Measurements from ENCODE around the gene SH3RF3.
"Not testable (repeated sequence)": the region's sequence is repeated elsewhere in the genome, so short reads cannot be mapped to it uniquely, and the experiment has no call there.

The SH3RF3 gene

DNA sequence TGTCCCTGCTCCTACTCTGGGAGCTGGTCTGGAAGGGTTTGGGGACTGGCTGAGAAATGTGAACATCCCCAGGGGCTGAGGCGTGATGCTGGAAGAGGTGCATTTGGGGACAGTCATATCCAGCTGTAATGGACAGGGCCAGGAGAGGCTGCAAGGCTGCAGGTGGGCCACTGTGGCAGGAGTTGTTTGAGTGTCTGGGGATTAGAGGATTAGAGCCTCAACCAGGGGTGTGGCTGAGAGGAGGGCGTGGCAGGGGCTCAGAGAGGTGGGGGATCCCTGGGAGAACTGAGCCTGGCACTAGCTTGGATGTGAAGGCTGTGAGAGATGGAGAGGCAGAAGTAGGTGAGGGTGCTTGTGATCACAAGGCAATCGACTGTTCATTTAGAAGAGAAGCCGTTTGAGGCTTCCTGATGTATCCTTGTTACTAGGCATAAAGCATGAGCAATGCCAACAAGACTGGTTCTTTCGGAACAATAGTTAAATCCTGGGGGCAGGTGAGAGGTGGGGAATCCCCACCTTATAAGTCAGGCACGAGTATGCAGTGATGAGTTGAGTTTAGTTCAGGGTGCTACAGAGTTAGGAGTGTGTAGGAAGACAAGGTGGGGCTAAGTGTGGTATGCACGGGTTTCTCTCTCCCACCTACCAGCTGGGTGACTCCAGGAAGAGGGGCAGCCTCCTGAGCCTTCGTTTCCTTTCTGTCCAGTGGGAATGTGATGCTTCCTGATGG is 31.9 kb downstream of the SH3RF3 start:
- DNase-seq, result no peak

DNA sequence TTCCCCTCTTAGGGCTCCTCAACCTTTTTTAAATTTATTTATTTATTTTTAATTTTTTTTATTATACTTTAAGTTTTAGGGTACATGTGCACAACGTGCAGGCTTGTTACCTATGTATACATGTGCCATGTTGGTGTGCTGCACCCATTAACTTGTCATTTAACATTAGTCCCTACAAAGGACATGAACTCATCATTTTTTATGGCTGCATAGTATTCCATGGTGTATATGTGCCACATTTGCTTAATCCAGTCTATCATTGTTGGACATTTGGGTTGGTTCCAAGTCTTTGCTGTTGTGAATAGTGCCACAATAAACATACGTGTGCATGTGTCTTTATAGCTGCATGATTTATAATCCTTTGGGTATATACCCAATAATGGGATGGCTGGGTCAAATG is 33.4 kb downstream of the SH3RF3 start:
- not testable (repeated sequence) for DNase-seq

DNA sequence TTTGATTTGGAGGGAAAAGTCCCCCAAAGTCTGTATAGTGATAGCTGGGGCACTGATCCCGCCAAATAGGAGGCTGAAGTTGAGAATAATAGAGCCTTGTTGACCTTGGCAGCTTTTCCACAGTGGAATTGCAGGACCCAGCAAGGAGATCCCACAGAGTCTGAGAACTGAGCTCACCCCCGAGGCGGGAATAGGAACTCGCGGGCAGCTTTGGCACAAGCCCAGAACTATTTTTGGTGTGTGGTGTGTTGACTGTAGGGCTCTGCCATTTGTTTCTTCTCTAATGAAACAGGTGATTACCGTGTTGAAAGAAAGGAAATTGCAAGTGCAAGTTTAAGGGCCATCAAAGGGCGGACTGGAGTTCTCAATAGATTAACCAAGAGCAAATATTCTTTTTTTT is 34.0 kb downstream of the SH3RF3 start:
- DNase-seq, result no peak

DNA sequence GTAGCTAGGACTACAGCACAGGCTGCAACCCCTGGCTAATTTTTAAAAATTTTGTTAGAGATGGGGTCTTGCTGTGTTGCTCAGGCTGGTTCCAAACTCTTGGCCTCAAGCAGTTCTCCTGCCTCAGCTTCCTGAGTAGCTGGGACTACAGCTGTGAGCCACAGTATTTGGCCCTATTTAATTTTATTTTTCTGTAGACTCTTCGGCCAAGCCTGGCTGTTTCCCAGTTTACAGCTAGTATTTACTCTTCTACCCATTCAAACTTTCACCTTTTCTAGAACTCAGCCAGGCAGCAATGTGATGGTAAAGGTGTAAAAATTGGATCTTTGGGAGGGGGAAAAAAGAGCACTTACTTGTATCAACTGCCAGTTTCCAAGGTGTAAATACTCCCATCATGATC is 35.3 kb downstream of the SH3RF3 start:
- DNase-seq, result no peak

DNA sequence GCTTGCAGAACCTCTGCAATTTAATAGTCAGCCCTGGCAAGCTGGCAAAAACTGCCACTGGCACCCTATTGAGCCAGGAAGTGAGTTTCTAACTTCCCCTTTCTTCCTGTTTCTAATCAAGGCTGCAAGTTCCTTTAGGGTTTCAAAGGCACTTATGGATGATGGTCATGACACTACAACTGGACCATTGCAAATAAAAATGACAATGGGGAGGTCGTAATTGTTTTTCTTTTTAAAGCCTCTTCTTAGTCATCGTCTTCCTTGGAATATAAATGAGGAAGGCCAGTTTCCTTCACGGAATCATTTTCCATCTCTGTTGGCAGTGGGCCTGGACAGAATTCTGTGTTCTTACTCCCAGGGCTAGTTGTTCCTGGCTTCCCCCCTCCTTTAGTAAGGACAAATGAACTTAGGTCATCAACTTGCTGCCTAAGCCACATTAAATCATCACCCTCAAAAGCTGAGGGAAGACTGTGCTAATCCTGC is 35.8 kb downstream of the SH3RF3 start:
- no peak for DNase-seq

DNA sequence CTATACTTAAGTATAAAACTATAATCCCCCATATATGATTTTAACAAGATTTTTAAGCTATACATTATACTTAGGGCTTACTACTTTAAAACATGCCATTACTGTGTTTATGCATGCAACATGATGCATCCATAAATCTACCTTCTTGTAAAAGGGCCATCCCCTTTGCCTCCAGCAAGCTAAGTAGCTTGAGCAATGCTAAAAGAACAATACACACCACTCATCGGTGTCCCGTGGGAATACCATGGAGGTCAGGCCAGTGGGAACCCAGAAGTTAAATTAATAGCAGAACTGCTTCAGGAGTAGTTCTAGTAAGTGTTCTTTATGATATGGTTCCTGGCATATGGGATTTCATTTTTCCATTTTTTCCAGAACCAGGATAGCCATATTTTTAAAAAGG is 37.8 kb downstream of the SH3RF3 start:
- DNase-seq, result no peak

DNA sequence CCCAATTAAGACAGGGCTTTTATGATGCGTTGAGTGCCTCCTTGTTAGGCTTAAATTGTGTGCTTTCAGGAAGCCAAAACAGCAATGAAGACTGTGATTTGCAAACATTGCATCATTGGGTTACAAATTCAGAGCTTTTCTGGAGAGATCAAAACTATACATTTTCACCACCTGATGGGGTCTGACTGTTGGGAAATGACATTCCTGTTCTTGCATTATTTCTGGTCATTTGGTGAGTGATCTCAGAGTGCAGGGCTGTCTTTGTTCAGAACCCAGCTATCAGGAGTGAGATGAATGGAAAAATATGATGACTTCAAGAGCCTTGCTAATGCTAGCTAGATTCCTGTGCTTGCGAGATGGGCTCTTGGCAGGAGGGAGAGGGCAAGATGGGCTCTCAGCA is 39.1 kb downstream of the SH3RF3 start:
- DNase-seq, result no peak

DNA sequence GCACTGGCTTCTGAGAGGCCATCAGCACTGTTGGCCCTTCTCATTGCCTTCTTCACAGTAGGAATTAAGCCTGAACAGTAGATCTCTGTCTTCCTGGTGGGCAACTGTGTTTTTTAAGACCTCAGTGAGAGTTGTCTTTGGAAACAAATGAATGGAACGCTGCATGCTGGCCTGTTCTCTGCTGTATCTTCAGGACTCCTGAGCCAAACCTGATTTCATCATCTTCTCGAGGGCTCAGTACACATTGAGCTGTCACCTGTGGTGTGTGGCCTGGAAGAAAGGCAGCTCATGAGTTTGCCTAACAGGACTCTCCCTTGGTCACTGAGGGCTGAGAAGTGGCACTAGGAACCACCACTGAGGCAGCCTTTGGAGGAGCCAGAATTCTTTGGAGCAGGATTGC is 39.7 kb downstream of the SH3RF3 start:
- no peak for DNase-seq

DNA sequence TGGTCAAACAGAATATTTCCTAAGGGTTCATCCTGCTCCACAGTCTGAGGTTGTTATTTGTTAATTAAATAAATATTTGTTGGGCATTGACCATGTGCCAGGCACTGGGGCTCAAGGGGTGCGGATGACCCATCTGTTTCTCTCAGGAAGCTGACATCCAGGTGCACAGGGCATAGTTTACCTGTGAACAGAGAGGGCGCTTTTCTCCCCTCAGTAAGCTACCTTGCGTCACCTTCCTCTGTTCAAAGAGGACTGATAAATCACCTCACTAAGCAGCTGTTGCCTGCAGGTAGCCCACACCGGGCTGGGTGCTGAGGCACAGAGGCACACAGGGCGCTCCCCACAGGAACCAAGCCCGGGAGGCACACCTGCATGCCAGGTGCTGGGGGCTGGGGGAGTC is 41.6 kb downstream of the SH3RF3 start:
- DNase-seq, result no peak

DNA sequence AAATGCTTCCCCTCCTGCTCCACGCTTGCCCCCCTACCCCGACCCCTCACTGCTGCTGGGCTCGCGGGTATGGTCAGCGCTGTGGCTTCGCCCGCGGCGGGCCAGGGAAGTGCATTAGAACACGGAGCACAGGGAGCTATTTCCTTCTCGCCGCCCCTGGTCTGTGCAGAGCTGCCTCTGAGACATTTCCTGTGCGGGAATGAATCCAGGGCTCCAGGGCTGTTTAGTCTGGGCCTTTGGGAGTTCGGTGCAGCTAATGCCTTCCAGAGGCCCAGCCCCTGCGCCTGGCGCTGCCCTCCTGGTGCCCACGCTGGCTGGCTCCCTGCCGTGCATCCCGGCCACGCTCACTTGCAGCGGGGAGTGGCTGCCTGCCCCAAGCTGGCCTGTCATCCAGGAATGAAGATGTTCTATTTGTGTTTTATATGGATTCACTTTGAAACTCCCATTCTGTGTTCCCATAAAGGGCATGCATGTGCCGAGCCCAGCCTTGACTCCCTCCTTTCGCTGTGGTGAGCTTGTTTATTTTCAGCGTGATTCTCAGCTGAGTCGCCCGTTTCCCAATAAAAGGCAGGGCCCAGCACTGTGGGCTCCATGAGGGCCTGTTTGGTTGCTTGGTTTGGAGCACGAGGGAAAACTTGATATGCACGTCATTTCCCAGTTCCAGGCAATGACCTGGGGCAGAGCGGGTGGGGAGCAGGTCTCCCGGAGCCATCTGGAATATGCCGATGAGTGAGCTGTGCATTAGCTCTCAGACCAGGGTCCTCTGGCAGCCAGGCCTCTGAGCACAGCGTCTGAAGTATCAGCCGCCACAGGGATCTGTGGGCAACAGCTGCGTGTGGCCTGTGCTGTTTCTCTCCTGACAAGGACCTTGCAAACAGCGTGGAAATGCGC is 42.7 kb downstream of the SH3RF3 start:
- DNase-seq, result no peak

DNA sequence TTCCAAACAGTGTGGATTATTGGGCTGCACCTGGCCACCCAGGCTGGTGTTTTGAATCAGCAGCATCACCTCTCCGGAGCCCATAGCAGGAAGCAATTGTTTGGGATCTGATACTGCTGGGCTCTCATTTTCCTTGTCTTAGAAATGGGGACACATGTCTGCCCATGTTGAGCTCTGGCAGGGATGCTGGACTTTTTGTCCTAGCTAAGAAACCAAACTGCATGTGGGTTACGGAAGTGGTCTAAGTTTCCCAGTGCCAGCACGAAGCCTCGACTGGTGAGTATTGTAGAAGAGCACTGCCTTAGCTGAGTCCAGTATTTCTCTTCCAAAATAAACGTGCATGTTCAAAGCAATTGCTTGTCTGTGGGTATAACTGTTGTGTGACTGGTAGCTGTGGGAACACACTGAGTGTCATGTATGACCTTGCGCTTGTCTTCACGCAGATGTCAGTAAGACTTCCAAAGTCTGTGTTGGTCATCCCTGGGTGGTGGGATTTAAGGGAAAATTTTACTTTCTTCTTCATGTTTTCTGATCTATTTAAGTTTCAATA is 43.6 kb downstream of the SH3RF3 start:
- no peak for DNase-seq

DNA sequence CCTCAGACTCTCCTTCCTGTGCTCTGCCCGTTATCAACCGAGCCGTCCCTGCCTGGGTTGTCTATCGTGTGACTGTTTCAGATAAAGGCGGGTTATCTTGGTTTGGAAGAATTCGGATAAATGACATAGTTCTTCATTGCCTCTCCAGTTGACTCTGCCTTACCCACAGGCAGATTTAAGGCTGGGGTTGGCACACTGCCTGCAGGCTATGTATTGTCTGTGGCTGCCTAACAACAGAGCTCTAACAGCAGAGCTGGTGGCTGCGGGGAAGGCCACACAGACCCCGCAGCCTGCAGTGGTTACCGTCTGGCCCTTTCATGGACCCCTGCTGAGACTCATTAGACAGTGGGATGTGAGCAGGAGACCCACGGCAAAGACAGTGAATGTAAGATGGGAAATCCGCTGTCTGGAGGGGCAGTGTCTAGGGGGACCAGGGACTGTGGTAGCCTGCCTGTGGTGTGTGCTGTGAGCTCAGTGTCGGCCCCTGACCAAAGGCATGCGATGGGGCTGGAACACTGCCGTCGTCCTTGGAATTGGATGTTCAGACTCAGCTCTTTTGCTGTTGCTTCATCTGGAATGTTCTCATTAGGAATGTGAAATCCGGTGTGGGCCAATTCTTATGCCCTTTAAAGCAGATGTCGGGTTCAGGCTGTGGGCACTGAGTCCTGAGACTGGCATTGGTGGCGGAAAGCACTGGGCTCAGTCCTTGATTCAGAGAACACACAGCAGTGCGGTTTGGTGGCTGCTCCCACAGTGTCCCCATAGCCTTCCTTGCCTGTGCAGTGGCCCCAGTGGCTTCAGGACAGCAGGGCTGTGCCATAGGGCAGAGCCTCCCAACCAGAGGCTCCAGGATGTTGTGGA is 44.5 kb downstream of the SH3RF3 start:
- DNase-seq, result no peak

DNA sequence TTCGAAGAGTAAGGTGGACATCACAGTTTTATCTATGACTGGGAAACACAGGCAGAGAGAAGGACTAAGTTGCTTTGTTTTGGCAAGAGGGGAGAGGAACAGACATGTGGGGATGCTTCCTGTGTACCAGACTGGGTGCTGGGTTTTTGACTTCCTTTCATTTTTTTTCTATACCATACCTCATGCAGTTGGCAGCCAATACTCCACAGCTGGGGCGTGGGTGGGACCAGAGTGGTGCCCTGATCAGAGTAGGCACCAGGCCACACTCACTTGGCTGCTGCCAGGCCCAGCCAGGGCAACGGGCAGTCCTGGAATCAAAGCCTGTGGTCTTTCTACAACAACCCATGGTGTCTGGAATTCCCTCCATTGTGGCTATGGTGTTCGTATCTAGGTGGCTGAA is 45.2 kb downstream of the SH3RF3 start:
- DNase-seq, result no peak

DNA sequence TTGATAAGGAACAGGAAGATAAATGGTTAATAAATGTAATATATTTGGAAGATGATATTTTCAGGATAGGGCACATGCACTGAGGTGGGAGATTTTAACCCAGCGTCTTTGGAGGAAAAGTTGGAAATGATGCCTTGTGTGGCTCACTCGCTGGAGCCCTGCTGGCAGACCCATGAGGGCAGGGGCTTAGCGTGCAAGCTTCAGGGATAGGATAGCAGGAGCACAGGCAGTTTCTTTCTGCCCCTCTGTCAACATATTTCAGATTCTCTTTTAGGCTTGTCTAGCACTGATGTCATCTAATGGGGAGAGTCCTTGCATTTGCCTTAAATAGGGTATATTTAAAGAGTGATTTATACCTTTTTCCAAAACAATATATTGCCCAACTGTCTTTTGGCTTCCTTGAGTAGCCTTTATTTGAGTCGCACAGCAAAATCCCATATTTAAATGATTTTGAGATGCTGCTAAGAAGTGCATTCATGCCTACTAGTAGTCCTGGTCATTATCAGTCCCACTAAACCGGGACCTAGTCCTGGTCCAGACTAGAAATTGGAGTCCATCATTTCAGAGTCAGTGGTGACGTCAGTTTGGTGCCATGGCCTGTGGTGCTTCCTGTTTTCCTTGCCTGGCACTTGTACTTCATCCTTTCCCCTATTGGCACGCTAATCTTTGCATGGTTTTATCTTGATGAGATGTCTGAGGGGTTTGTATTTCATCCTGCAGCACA is 45.8 kb downstream of the SH3RF3 start:
- no peak for DNase-seq

DNA sequence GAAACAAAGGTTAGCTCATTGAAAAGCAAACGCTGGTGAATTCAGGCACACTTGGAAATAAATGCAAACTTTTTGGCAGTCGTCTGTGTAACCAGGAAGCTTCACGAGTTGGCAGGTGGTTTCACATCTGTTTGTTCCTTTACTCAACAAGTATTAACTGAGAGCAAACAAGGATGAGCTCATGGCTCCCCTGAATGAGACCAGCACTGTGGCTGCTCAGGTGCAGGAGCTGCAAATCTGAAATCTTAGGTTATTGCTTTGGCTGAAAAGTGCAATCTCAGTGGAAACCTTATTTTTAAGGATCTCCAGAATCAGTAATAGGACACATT is 46.3 kb downstream of the SH3RF3 start:
- DNase-seq, result no peak

DNA sequence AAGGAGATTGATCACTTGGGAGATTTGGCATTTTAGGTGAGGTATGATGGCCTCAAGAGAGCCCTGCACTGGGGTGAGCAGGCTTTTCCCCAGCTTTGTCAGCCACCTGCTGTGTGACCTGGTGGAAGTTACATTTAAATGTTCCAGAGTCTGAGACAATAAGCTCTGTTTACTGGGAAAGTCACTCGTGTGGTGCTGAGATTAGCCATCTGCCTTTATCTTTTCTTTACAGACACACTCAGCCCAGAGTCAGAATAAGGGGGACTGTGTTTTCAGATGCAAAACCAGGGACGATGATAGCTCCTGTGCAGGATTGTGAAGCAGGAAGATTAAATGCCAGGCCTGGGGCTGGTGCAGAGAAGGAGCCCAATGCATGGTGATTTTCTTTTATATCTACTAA is 47.9 kb downstream of the SH3RF3 start:
- DNase-seq, result no peak

DNA sequence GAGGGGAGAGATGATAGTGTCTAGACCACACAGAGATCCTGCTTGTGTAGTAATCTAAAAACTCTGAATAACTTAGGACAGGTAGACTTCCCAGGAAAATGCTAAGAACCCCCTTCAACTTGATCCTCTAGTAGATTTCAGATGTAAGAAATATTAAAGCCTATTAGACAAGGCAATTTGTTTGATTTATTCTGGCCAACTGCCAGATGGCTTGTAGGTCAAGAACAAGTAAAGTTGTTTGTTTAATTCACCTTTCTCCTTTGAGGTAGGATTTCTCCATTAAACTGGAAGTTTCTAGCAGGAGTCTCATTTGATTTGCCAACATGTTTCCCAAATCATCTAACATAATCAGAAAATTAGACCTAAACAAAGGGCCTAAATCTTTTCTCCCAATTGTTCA is 48.6 kb downstream of the SH3RF3 start:
- DNase-seq, result no peak

DNA sequence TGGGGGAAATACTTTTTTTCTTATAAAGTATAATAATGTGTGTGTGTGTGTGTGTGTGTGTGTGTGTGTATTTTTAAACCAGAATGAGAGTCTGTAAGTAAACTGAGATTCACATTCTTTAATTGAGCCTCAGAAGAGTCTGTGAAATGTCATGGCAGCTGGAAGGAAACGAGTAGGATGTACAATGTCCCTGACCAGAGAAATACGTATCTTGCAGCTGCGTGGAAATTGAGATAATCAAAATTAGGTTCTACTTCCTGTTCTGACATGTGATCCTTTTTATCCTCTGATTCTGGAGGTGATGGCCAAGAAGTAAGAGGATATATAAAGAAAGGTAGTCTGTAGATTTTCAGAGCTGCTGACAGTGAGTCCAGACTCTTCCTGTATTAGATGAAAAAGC is 50.0 kb downstream of the SH3RF3 start:
- no peak for DNase-seq

DNA sequence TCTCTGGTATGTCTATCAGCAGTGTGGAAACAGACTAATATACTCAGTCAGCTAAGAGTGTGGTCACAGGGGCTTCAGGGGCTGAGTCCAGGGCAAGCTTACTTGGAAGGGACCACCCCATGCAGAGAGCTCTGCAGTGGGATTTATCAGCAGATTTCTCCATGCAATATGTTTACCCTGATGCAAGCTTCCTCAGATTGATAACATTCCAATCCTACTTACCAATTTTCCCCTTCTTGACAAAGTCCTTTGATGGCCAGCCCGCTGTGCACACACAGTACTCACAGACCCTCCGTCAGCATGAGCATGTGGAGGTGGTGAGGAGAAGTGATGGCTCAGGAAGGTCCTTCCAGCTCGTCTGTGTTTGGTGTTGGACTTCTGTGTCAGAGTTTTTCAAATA is 51.8 kb downstream of the SH3RF3 start:
- no peak for DNase-seq

DNA sequence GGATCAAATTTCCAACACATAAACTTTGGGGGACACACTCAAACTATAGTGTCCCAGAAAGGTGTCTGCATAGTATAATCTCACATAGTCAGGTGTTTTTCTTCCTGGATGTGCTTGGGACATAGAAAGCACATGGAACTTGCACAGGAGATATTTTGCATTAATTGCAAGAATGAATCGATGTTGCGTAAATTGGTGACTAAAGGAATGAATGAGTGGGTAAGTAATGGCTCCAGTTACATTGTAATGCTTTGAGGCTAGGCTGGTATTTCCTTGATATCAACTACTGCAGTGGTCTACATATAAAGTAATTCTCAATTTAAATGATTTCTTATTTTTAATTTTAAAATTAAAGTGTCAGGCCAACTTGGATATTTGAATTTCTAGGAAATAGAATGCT is 53.4 kb downstream of the SH3RF3 start:
- no peak for DNase-seq

DNA sequence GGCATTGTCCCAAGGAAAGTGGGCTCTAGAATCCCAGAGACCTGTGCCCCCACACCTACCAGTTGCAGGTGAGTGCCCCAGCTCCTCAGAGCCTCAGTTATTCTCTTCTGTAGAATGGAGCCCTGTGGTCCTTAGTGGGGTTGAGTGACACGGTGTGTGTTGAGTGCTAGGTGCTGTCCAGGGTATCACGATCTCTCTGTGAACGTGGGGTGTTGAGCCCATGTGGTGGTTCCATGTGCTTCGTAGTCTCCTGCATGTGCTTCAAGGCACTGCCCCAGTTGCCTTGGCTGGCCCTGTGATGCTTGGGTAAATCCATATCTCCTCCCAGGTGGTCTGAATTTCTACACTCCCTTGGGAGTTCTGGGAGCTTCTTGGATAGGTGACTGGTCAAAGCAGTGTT is 54.9 kb downstream of the SH3RF3 start:
- no peak for DNase-seq

DNA sequence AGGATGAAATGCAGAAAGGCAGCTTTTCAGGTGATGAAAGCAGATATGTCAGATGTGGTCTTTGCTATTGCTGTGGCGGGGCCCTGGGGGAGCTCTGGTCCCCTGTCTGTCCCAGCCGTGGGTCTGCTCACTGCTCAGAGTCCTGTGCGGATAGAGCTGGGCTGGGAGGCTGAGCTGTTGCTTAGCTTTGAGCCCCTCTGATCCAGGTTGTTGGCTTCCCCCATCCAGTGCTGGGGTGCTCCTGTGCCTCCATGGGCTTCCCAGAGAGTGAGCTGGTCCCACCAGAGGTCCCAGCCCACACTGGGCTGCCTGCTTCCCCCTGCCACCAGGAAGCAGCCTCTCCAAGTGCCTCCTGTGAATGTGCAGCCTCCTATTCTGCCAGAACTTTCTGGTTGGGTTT is 55.4 kb downstream of the SH3RF3 start:
- no peak for DNase-seq

DNA sequence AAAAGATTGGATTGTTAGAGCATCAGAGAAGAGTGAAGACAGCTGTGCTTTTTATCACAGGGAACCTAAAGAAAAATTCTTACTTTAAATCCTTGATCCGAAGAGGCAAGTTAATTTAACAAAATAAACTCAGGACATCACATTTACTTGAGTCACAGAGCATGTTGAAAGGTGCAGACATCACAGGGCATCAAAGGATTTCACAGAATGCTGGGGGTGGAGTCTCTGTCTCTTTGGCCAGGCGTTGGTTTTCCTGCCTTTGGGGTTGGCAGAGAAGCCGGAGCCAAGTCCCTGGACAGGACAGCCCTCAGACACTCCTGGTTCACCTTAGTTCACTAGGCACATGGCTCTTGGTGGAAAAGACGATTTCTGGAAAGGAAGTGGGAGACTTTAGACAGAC is 56.3 kb downstream of the SH3RF3 start:
- DNase-seq, result no peak

Data from CD4-positive, alpha-beta T cell treated with Interleukin-10 for 1 hour (primary cell).